NCI-H1048 (cell line): Measurements from ENCODE around the gene TMEM135.
"Not testable (repeated sequence)": the region's sequence is repeated elsewhere in the genome, so short reads cannot be mapped to it uniquely, and the experiment has no call there.

Experiments
- DNase-seq: peaks from one replicate; lab custom pipeline; 2025; lab: John Stamatoyannopoulos, UW

The TMEM135 gene

DNA sequence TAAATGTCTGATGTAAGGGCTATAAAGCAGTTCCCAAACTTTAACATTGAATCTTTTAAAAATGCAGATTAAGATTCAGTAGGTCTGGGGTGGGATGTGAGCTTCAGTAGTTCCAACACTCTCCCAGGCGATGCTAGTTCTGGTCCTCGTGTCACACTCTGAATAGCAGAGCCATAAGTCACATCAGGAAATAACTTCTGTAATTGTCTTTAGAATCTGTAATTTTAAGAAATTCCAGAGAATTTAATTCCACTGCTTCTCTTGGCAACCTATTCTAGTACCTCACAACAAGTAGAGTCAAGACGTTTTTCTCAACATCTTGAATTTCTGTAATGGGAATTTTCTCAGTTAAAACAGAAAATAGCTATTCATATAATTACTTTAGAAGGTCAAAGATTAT lies 223.1 kb downstream of the TMEM135 start:
- DNase-seq = no peak

DNA sequence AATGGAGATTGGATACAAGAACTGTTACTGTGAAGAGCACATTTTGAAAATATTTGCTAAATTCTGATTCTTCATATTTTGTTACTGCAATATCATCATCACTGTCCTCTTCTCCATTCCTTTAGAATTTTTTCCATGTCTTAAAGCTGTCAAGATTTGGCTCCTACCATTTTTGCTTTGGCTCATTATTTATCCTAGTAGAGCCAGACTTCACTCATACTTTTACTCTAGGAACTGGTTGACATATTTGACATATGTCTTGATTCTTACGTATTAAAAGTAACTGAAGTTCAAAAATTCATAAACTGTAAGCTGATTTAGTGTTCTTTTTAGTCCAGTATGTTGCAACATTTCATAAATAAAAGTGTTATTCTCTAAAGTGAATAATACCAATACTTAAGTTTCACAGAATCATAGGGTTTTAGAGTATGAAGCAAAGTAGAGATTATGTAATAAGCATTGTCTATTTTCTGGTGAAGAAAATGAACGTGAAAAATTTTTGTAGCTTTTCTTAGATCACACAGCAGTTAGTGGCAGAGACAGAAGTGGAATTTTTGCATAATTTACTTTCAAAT lies 225.6 kb downstream of the TMEM135 start:
- DNase-seq = no peak

DNA sequence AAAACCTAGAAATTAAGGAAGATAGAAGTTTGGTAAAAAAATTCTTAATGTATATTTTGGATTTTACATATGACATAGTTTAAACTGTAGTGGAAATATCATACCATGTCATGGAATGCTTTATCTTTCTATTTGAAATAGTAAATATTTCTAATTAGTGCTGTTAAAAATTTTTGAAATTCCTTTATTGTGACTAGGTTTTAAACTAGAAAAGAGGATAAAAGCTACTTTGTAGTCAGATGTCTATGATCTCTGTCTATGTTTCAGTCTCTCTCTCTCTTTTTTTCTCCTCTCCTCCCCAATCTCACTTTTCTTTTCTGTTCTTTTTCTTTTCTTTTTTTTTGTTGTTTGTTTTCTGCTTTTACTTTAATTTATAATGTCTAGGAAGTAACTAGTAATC lies 226.2 kb downstream of the TMEM135 start:
- no peak for DNase-seq

DNA sequence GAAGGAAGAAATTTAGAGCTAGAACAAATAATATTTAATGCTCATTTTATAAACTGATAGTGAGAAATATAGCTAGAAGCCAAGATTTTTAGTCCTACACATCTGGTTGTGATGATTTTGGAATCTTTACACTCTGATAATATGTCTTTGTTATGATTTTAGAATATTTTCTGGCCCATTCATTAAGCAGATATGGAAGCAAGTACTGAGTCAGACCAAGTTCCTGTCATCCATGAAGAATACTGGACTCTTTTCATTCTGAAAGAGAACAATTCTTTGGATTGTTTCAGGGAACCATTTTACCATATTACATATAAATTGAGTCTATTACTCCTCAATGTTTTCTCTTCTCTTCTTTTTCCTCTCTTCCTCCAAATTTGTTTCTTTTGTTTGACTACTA lies 227.4 kb downstream of the TMEM135 start:
- no peak for DNase-seq

DNA sequence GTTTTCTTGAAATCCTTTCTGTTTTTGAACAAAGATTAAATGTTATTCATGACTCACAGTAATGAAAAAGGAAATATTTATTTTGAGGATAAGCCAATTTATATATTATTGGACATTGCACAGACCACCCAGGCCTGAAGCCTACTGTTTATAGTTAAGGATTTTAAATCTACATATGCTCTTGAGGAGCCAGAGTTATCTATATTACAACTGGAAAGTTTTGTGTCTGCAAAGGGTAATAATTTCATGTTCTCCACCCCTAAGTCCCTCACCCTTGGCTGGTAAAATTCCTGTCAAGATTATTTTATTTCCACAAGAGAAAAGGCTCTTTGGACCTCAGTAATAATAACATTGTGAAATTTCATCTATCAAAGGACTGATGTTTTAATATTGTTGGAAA lies 228.2 kb downstream of the TMEM135 start:
- DNase-seq = no peak

DNA sequence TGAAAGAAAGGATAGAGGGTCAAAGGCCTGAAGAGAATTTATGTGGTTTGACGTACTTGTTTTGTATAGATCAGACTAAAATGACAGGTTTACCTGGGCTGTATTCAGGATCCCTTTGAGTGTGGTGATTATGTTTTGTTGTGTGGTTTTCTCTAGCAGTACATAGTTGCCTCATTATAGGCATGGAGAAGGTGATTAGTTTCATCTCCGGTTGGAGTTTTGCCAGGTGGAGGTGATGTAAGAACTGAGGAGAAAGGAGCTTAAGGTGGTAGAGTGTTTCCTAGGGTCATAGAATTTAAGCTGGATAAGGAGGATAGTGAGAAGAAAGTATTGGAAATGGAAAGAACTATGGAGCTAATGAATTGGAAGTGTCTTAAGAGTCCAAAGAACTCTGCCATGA lies 229.0 kb downstream of the TMEM135 start:
- no peak for DNase-seq

DNA sequence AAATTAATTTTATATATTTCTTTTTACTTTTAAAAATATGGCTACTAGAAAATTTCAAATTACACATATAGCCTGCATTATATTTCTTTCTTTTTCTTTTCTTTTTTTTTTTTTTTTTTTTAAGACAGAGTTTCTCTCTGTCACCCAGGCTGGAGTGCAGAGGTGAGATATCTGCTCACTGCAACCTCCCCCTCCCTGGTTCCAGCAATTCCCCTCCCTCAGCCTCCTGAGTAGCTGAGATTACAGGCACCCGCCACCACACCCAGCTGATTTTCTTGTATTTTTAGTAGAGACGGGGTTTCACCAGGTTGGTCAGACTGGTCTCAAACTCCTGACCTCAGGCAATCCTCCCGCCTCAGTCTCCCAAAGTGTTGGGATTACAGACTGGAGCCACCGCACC lies 234.2 kb downstream of the TMEM135 start:
- not testable (repeated sequence) for DNase-seq

DNA sequence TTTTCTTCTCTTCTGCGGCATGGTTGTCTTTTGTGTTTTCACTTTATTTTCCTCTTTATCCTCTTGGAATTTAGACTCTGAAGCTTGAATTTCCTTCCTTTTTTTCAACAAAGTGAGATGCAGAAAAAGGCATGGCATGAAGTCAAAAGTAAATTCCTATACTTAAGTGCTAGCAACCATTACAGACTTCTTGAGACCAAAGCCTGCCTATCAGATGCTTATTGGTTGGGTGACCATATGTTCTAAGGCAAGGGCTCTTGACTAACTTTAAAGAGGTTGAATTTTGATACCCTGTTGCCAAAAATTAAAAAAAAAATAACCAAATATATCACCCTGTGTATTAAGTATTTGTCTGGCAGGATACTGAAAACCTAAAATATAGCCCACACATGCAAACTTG lies 237.4 kb downstream of the TMEM135 start:
- no peak for DNase-seq

DNA sequence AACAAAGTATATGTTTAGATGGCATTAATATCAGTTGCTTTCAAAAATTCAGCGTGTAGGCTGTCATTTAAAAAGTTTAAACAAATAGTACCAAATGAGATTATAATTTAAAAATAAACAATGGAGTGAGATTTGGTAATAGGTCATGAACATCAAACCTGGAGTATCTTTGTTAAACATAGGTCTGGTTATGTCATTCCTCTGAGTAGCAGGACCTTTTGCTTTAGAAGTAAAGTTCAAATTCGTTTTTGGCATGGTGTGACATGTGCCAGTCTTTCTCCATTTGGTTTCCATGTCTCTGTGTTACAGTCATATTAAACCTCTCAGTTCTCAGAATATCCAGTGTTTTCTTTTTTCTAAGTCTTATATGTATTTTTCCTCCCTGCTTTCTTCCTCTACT lies 242.4 kb downstream of the TMEM135 start:
- DNase-seq = no peak

DNA sequence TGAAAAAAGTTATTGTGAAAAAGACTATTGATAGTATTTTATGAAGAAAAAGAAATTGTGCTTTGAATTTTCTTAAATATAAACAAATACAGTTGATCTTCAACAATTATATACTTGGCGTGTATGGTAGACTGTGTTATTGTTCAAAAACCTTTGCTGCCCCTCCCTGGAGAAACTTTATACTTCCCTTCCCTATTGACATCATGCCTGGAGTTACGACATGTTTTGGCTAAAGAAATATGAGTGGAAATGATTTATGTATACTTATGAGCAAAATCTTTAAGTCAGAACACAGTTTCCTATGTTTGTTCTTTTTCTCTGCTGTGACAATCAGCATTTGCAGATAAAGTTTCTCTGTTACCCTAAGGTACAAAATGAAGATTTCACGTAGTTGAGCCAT lies 243.8 kb downstream of the TMEM135 start:
- DNase-seq = no peak

DNA sequence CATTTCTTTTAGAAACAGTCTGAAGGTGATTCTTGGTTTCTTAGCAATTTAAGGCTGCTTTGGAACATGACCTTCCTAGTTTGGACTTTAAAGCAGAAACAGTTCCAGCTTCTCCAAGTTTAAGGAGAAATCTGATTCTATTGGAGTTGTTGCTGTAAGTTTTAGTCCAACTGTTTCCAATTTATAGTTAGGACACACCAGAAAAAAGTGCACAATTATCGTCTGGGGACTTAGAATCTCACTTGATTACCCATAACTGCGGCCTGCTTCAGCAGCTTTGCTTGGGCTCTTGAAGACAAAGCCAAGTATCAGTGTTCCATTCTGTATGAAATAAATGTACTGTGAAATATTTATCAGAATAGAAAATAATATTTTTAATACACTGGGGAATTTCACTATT lies 246.6 kb downstream of the TMEM135 start:
- no peak for DNase-seq

DNA sequence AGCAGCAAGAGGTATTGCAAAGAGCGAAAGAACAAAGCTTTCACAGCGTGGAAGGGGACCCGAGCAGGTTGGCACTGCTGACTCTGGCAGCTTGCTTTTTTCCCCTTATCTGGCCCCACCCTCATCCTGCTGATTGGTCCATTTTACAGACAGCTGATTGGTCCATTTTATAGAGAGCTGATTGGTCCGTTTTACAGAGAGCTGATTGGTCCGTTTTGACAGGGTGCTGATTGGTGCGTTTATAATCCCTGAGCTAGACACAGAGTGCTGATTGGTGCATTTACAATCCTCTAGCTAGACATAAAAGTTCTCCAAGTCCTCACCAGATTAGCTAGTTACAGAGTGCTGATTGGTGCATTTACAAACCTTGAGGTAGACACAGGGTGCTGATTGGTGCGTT lies 247.9 kb downstream of the TMEM135 start:
- not testable (repeated sequence) for DNase-seq

DNA sequence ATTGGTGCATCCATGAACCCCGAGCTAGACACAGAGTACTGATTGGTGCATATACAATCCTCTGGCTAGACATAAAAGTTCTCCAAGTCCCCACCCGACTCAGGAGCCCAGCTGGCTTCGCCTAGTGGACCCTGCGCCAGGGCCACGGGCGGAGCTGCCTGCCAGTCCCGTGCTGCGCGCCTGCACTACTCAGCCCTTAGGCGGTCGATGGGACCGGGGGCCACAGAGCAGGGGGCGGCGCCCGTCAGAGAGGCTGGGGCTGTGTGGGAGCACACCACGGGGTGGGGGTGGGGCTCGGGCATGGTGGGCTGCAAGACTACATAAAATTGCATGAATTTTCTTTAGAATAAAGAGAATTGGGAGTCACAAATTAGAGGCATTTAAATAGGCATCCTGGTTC lies 248.6 kb downstream of the TMEM135 start:
- no peak for DNase-seq

DNA sequence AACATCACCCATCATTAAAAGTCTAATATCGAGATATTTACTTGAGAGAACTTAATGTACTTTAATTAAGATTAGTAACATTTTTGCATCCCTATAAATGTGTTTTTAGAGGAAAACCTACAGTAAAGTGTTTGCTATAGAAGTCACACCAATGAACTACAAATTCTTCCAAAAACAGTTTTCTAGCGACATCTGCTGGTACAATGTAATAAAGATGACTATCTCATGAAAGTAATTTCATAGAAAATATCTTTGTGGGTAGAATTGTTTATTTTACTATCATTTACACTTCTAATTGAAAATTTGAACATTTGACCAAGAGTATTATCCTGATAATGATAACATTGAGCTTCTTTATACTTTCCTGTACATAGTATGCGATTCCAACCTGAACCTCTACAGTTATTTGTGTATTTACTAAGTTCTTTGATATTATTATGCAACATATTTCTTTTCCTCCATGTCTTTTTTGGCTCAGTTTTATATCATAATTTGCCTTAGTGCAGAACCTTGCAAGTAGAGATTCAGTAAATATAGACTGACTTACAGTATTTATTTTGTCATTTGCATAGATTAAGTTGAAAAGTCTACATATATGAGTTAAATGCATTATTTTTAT lies 252.7 kb downstream of the TMEM135 start:
- peak; percentile 27 for DNase-seq

DNA sequence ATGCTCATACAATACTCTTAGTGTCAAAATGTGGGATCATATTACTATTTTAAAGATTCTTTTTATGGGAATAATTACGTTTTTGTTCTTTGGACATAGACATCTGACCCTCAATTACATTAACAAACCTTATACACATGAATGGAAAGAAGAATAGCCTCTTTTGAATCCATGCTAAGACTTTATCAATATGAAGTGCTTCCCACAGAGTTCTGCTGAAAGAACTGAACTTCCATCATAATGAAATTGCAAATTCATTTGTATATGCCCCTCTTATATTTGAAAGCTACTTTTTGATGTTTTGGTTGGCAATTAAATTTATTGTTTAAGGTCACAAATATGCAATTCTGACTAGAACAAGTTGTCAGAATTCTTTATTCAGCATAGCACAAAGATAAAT lies 254.9 kb downstream of the TMEM135 start:
- no peak for DNase-seq

DNA sequence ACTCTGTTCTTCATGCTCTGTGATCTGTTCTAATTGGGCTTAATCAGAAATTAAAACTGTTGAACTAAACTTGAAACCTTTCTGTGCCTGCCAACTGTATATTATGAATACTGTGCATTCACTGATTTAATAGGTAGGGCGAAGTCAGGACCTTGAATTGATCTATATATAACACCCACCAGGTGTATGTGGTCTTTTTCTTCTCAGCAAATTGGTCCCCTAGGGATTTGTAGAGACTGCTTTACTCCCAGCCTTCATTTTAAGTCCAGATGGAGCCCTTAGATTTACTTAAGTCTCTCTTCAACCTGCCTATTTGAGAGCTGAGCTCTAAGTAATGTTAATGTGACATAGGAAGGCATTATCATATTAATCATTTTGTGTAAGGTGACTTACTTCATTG lies 257.5 kb downstream of the TMEM135 start:
- no peak for DNase-seq

DNA sequence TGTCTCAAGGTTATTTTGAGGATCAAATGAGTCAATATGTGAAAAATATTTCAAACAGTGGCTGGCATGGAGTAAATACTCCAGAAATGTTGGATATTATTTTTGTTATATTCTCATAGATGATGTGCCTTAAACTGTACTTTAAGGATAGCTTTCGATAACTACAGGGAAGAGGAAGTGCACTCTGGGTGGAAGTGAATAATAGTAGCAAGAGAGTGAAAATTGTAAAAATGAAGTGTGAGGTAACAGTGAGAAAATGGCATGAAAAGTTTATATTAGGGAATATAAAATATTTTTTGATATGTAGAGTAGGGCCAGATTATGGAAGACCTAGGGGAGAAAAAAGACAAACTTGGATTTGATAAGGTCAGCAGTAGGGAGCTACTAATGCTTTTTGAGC lies 258.9 kb downstream of the TMEM135 start:
- no peak for DNase-seq

DNA sequence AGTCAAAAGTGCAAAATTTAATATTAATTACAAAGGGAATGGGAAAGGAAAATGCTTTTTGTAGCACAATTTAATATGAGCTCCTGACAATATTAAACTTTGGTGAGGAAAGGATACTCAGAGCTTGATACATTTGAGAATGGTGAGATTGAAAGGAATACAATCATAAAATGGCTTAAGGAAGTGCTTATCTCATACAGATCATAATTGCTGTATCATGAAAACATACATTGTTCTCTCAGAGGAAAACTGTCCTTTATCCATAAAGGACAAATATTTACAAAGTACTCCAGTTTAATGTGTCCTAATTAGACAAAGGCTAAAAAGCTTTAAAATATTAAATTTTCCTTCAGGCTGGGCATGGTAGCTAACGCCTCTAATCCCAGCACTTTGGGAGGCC lies 260.4 kb downstream of the TMEM135 start:
- no peak for DNase-seq

DNA sequence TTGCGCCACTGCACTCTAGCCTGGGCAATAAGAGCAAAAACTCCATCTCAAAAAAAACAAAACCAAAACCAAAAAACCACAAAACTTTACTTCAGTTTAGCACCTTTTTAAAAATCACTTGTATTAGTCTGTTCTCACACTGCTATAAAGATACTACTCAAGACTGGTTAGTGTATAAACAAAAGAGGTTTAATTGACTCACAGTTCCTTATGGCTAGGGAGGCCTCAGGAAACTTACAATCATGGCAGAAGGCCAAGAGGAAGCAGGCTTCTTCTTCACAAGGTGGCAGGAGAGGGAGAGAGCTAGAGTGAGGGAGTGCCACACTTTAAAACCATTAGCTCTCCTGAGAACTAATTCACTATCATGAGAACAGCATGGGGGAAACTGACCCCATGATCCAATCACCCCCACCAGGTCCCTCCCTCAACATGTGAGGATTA lies 261.3 kb downstream of the TMEM135 start:
- no peak for DNase-seq

DNA sequence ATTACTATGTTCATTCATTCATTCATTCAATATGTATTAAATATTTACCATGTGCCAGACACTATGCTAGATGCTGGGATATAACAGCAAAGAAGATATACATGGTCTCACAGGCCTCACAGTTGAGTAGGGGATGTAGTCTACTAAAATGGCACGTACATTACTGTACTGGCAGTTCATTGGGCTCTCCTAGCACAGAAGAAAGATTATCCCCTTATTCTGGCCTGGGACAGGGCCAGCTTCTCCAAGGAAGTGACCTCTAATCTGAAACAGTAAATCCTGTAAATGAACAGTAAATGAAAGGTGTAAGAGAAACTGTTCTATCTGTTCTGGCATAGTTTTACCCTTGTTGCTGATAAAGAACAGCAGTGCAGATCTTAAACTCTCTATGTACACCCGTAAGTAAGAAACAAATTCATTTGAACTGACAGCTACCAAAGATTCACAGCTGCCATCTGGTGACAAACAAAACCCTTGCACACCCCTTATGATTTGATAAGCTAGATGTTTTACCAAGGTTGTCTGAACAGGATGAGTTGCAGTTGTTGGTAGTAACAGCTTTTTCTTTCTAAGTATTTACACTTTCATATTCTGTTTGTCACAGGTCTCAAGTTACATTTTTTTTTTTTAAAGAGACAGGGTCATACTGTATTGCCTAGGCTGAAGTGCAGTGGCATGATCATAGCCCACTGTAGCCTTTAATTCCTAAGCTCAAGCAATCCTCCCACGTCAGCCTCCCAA lies 263.1 kb downstream of the TMEM135 start:
- no peak for DNase-seq

DNA sequence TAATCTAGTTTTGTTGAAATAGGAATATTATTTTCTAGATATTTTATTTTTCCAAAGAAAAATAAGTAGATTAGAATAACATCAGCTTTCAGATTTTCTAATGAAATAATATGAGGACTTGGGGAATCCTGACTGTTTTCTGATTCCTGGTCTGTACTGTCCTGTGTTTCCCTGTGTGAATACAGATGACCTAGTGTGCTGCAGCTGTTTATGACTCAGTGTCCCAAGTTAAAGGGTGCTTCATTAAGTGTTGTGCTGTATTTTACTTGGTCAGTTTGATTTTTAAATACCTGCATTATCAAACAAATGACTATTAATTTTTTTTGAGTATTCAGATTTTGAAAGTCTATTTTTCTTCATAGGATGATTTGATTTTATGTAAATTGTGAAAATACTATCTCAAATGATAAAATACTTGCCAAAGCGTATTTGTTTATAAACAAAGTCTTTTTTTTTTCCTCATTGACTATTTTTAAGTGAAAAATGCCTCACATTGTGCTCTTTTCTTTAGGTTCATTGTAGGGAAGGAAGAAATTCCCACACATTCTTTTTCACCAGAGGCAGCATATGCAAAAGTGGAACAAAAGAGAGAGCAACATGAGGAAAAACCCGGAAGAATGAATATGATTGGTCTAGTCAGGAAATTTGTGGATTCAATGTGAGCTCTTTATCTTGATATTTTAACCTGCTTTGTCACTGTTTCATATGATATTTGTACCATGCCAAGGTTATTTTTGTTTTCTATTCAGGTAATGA lies 264.2 kb downstream of the TMEM135 start:
- DNase-seq = peak; percentile 4

DNA sequence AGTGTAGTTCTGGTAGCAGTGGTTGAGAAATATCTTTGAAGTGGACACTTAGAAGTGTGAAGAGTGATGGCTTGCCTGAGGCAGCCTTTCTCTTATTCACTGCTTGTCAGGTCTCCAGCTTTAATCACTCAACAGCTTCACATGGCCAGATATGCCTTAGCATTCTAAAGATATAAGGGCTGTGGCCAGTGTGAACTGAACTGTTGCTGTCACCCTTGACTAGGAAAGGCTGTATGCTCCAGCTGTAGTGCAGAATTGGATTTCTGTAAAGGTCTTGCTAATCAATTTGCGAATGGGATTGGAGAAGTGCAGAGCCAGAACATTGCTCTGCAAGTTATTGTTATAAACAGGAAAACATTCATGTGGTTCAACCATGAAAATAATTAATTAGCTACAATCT lies 266.7 kb downstream of the TMEM135 start:
- no peak for DNase-seq
